Glomerular visceral epithelial cell (primary cell): ENCODE results near the gene DNAAF8.
"Not testable (repeated sequence)": the region's sequence is repeated elsewhere in the genome, so short reads cannot be mapped to it uniquely, and the experiment has no call there.

Source experiments
- DNase-seq: peaks from one replicate; pipeline ENCODE4 v3.0.0-alpha.2; 2016; ENCODE audit errors: extremely low spot score

DNAAF8 gene

GRCh38 chr16:4783251-4783950 is 49.1 kb downstream of the DNAAF8 start:
- DNase-seq, result no peak

DNA sequence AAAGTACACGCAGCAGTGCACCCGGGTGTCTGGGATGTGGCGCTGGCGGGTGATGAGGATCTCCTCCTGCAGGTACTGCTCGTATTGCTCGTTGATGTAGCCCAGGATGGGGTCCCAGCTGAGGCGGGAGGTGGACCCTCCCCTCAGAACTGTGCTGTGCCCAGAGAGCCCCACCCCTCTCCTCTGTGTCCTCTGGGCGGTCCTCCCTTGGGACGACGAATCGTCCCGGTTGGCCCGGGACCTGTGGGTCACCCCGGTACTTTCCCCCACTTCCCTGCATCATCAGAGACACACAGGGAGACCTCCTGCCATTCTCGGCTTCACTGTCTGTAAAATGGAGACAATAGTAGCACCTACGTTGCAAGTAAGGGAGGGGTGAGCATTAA is 49.6 kb downstream of the DNAAF8 start:
- DNase-seq, result no peak

GRCh38 chr16:4784444-4784987 is 50.2 kb downstream of the DNAAF8 start:
- DNase-seq, result not testable (repeated sequence)

- no peak for DNase-seq
These were observed 51.6 kb downstream of the DNAAF8 start for GRCh38 chr16:4785758-4786433.

GRCh38 chr16:4787068-4787467 is 52.7 kb downstream of the DNAAF8 start:
- no peak for DNase-seq

DNA sequence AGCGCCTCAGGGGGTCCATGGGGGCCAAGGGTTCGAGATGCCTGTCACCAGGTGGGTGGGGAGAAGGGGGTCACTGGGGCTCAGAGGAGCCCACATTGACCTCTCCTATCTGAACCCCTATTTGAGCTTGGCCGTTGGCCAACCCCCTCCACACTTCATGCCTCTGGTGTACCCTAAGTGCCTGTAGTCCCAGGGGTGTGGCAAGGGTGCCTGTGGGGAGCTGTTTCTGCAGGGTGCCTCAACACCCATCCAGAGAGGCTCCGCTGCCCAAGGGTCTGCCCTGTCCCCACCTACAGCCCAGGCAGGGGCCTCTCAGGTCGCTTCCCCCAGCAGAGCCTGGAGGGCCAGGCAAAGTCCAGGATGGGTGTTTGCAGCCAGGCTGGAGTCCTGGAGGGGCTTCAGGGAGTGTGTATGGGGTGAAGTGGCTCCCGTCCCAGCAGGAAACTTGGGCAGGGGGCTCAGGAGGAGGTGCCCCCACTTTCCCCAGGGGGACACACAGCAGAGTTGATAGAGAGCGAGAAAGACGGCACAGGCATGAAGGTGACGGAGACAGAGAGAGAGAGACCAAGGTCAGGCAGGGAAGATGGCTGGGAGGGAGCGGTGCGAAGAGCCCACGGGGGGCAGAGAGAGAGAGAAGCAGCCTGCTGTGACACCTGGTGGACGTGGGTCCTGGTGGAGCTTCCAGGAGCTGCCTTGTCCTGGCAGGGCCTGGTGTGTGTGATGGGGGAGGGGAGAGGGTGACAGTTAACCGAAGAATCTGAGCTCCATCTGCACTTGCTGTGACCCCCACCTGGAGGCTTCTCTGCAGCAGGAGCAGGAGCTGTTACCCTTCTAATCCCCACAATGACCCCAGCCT is 53.5 kb downstream of the DNAAF8 start, which contains the start of gene SEPTIN12:
TSS of gene SEPTIN12 (minus strand) at position 719 of the 856 bp plus-strand sequence. CDS start at position 19, 700 bp downstream.
- DNase-seq, result no peak

- no peak for DNase-seq
These were observed 54.2 kb downstream of the DNAAF8 start for GRCh38 chr16:4788489-4788889.

GRCh38 chr16:4788910-4789309 is 54.6 kb downstream of the DNAAF8 start:
- no peak for DNase-seq

- no peak for DNase-seq
These were observed 55.9 kb downstream of the DNAAF8 start for GRCh38 chr16:4790261-4790660.

DNA sequence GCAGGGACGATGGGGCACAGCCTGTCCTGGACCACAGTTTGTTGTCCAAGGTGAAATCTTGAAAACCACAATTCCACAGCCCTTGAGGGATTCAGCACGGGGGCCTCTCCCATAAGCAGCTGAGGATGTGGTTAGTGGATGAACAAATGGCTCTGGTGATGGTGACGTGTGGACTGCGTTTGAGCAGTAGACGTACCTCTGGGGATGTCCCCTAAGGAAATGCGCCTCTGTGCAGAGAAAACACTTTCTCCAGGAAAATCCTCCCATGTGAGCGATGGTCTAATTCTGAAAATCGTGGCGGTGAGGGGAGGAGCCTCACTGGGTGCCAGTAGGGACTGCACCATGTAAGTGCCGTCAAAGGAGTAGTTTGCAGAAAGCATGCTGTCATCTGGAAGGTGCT is 56.5 kb downstream of the DNAAF8 start:
- no peak for DNase-seq

- DNase-seq, result no peak
These were observed 58.7 kb downstream of the DNAAF8 start for GRCh38 chr16:4792951-4793513.

GRCh38 chr16:4795181-4795827 is 61.0 kb downstream of the DNAAF8 start, which contains the start of gene SMIM22:
Gene SMIM22, plus strand, starts transcription at chr16:4795369. Its CDS starts 366 bp downstream, at chr16:4795735.
- DNase-seq, result no peak

DNA sequence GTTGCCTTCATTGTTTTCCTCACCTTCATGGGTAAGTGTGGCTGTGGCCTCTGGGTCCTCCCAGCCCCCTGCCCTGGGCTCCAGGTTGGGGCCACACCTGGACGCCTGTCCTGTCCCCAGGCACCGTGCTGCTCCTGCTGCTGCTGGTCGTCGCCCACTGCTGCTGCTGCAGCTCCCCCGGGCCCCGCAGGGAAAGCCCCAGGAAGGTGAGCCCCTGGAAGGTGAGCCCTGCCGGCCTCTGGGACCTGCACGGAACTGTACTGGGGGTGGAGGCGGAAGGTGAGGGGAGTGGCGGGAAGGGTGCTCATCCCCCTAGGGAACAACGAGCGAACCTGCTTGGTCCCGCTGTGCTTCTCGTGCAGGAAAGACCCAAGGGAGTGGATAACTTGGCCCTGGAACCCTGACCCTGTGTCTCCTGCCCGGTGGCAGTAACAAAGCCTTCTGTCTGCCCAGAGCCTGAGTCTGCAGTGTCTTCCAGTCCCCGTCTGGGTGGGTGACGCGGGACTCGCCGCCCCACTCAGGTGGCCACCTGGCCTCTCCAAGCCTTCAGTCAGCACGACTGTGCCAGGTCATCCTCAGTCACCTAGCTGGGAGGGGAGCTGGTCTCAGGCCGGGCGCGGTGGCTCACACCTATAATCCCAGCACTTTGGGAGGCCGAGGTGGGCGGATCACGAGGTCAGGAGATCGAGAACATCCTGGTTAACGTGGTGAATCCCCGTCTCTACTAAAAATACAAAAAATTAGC is 61.7 kb downstream of the DNAAF8 start:
- no peak for DNase-seq

GRCh38 chr16:4796982-4797804 is 62.9 kb downstream of the DNAAF8 start:
- no peak for DNase-seq

DNA sequence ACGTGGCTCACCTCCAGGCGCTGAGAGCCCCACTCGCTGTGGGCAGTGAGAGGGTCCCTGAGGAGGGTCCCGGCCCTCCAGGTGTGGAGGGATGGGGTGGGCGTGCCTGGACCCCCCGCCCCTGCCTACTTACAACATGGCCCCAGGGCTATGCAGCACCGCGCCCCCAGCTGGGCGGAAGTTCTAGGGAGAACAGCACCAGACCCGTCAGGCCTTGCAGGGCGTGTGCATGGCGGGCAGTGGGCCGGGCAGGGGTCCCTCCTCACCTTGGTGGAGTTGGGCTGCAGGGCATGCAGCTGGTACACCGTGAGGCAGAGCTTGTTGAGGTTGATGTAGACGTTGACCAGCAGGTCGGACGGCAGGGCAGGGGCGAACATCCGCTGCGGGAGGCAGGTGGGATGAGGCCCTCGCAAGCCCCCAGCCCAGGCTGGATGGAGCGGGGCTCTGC is 63.5 kb downstream of the DNAAF8 start:
- DNase-seq, result no peak

- no peak for DNase-seq
These were observed 64.1 kb downstream of the DNAAF8 start for GRCh38 chr16:4798456-4798855.
